Neural cell (in vitro differentiated cells): Measurements from ENCODE around the gene LCA5. TPM values are rescaled to one million over a fixed set of nuclear protein-coding genes. Genes with fewer than 3 reads are reported as not detected.

Experiments
- H2AFZ ChIP-seq: fragments of 200-600, 300-800 bp; sonication (generic), shearing (Covaris generic); 2 replicates; pipeline ENCODE4 v1.6.0; 2014; ENCODE audit warnings: low read depth, mild to moderate bottlenecking, antibody characterized with exemption, low read length, moderate library complexity
- H3F3A ChIP-seq: fragments of 200-600 bp; shearing (Covaris generic); 2 replicates; pipeline ENCODE4 v1.6.1; 2016; ENCODE audit warnings: mild to moderate bottlenecking, moderate library complexity, mixed read lengths, antibody characterized with exemption, low read length; ENCODE audit not compliant: insufficient read depth, poor library complexity, severe bottlenecking
- H3K27ac ChIP-seq: fragments of 200-600, 300-800 bp; sonication (generic), shearing (Covaris generic); 2 replicates; pipeline ENCODE4 v1.5.1; 2014; ENCODE audit warnings: mild to moderate bottlenecking, low read length, moderate library complexity
- H3K27me3 ChIP-seq: fragments of 300-800, 200-600 bp; sonication (generic), shearing (Covaris generic); 2 replicates; pipeline ENCODE4 v1.6.0; 2014; ENCODE audit warnings: mild to moderate bottlenecking, low read depth, low read length, moderate library complexity; ENCODE audit not compliant: insufficient read depth
- H3K36me3 ChIP-seq: fragments of 300-800, 200-600 bp; sonication (generic), shearing (Covaris generic); 2 replicates; pipeline ENCODE4 v1.5.1; 2014; ENCODE audit warnings: mild to moderate bottlenecking, antibody characterized with exemption, low read length, moderate library complexity; ENCODE audit not compliant: insufficient read depth
- H3K4me2 ChIP-seq: fragments of 300-800, 200-600 bp; sonication (generic), shearing (Covaris generic); 2 replicates; pipeline ENCODE4 v1.6.0; 2014; ENCODE audit warnings: mild to moderate bottlenecking, low read length
- H3K4me3 ChIP-seq: fragments of 300-800, 200-600 bp; sonication (generic), shearing (Covaris generic); 2 replicates; pipeline ENCODE4 v1.5.1; 2014; ENCODE audit warnings: mild to moderate bottlenecking, low read length, moderate library complexity
- H3K79me2 ChIP-seq: fragments of 200-600 bp; shearing (Covaris generic); replicated peaks from 2 replicates; pipeline ENCODE4 v1.6.0; 2014; ENCODE audit warnings: mild to moderate bottlenecking, low read length, moderate library complexity; ENCODE audit not compliant: insufficient read depth
- H3K9ac ChIP-seq: fragments of 300-800, 200-600 bp; sonication (generic), shearing (Covaris generic); 2 replicates; pipeline ENCODE4 v1.6.1; 2016; ENCODE audit warnings: mild to moderate bottlenecking, low read length, mixed read lengths
- H3K9me2 ChIP-seq: fragments of 200-600 bp; shearing (Covaris generic); 2 replicates; pipeline ENCODE4 v1.6.1; 2016; ENCODE audit warnings: mild to moderate bottlenecking, low read length, mixed read lengths; ENCODE audit not compliant: insufficient read depth
- H3K9me3 ChIP-seq: fragments of 200-600, 300-800 bp; sonication (generic), shearing (Covaris generic); 2 replicates; pipeline ENCODE4 v1.6.1; 2016; ENCODE audit warnings: mild to moderate bottlenecking, mixed run types, low read length, moderate library complexity, mixed read lengths
- H4K20me1 ChIP-seq: fragments of 200-600 bp; shearing (Covaris generic); 2 replicates; pipeline ENCODE4 v1.6.1; 2016; ENCODE audit warnings: mild to moderate bottlenecking, mixed run types; ENCODE audit not compliant: insufficient read depth
- EP300 ChIP-seq: fragments of 450-650 bp; conservative IDR thresholded peaks from 2 replicates; pipeline ENCODE4 v1.6.1; 2014; ENCODE audit warnings: antibody characterized with exemption, mild to moderate bottlenecking, moderate library complexity; ENCODE audit not compliant: poor library complexity, severe bottlenecking
- EZH2 ChIP-seq: fragments of 200-600, 300-800 bp; shearing (Covaris generic), sonication (generic); IDR thresholded peaks from 2 replicates; pipeline ENCODE4 v1.6.1; 2014; ENCODE audit warnings: antibody characterized with exemption, low read length, borderline replicate concordance, mild to moderate bottlenecking; ENCODE audit not compliant: insufficient read depth, poor library complexity, severe bottlenecking
- MXI1 ChIP-seq: fragments of 450-650 bp; conservative IDR thresholded peaks from 2 replicates; pipeline ENCODE4 v1.6.1; 2014; ENCODE audit warnings: antibody characterized with exemption, mild to moderate bottlenecking; ENCODE audit not compliant: poor library complexity, severe bottlenecking
- POLR2AphosphoS5 ChIP-seq: IDR thresholded peaks from 2 replicates; pipeline ENCODE4 v1.6.1; 2012
- polyA plus RNA-seq: library from polyadenylated mRNA; depleted of rRNA; stranded (reverse); fragments of >200 nt; gene quantifications from 2 replicates; pipeline ENCODE4 v1.2.3, GENCODE V29; 2014
- TF ChIP-seq, protein P1 (sequence below): IDR thresholded peaks from 2 replicates; pipeline ENCODE4 v1.6.1; 2012; ENCODE audit warnings: borderline replicate concordance
- TF ChIP-seq, protein P2 (sequence below): fragments of 450-650 bp; IDR thresholded peaks from 2 replicates; pipeline ENCODE4 v1.5.1; 2014; ENCODE audit warnings: antibody characterized with exemption, mild to moderate bottlenecking, moderate library complexity; ENCODE audit not compliant: poor library complexity, severe bottlenecking

Gene LCA5
- polyA plus RNA-seq, 1 donor from 2014 or later, result 13.2 TPM

DNA sequence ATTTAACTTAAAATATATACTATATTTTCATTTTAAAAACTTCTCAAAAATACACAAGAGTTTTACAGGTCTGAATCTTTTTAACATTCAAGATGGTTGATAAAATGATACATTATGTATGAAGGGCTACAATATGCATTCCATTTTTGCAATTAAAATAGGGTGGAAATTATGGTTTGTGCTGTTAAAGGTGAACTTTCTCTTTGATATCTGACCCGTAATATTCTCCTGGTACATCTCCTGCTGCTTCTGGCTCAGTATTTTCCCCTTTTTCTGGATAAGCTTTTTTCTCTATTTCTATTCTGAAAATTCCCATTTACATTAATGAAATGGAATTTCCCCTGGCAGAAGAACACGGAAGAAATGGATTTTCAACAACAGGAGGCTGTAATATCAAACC lies 27.4 kb upstream of the LCA5 start:
- Histone ChIP-seq H3K4me3 (no peak overlapping the region), H3K36me3 (no peaks in the 10 kb centered on the region), H3K4me2 (no peak overlapping the region), H2AFZ (no peak overlapping the region), H4K20me1 (no peaks in the 10 kb centered on the region), H3K9me2 (no peaks in the 10 kb centered on the region), H3K9me3 (no peaks in the 10 kb centered on the region), H3K27me3 (no peaks in the 10 kb centered on the region), H3K9ac (no peak overlapping the region), H3F3A (no peaks in the 10 kb centered on the region), H3K27ac (no peak overlapping the region), H3K79me2 (no peaks in the 10 kb centered on the region)
- no peak for TF ChIP-seq EP300
- TF ChIP-seq EZH2, result no peak
- TF ChIP-seq, protein P1, sequence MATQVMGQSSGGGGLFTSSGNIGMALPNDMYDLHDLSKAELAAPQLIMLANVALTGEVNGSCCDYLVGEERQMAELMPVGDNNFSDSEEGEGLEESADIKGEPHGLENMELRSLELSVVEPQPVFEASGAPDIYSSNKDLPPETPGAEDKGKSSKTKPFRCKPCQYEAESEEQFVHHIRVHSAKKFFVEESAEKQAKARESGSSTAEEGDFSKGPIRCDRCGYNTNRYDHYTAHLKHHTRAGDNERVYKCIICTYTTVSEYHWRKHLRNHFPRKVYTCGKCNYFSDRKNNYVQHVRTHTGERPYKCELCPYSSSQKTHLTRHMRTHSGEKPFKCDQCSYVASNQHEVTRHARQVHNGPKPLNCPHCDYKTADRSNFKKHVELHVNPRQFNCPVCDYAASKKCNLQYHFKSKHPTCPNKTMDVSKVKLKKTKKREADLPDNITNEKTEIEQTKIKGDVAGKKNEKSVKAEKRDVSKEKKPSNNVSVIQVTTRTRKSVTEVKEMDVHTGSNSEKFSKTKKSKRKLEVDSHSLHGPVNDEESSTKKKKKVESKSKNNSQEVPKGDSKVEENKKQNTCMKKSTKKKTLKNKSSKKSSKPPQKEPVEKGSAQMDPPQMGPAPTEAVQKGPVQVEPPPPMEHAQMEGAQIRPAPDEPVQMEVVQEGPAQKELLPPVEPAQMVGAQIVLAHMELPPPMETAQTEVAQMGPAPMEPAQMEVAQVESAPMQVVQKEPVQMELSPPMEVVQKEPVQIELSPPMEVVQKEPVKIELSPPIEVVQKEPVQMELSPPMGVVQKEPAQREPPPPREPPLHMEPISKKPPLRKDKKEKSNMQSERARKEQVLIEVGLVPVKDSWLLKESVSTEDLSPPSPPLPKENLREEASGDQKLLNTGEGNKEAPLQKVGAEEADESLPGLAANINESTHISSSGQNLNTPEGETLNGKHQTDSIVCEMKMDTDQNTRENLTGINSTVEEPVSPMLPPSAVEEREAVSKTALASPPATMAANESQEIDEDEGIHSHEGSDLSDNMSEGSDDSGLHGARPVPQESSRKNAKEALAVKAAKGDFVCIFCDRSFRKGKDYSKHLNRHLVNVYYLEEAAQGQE, result no peak
- TF ChIP-seq, protein P2, sequence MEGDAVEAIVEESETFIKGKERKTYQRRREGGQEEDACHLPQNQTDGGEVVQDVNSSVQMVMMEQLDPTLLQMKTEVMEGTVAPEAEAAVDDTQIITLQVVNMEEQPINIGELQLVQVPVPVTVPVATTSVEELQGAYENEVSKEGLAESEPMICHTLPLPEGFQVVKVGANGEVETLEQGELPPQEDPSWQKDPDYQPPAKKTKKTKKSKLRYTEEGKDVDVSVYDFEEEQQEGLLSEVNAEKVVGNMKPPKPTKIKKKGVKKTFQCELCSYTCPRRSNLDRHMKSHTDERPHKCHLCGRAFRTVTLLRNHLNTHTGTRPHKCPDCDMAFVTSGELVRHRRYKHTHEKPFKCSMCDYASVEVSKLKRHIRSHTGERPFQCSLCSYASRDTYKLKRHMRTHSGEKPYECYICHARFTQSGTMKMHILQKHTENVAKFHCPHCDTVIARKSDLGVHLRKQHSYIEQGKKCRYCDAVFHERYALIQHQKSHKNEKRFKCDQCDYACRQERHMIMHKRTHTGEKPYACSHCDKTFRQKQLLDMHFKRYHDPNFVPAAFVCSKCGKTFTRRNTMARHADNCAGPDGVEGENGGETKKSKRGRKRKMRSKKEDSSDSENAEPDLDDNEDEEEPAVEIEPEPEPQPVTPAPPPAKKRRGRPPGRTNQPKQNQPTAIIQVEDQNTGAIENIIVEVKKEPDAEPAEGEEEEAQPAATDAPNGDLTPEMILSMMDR, result no peak

DNA sequence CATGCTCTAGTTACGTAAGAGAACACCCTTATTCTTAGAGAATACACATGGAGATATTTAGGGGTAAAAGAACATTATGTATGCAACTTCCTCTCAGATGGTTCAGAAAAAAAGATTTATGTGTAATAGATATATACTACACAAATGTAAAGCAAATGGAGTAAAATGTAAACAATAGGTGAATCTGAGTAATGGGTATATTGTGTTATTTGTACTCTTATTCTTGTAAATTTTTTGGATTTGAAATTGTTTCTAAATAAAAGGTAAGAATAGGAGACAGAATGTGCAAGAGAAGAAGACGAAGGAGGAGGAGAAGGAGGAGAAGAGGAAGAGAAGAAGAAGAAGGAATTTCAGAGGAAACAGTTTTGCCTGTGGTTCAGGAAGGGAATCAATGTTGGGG lies 22.5 kb upstream of the LCA5 start:
- Histone ChIP-seq H3K9me3 (no peaks in the 10 kb centered on the region), H3F3A (no peaks in the 10 kb centered on the region), H3K27me3 (no peaks in the 10 kb centered on the region), H3K9ac (no peak overlapping the region), H3K36me3 (no peaks in the 10 kb centered on the region), H3K9me2 (no peaks in the 10 kb centered on the region), H3K4me3 (no peak overlapping the region), H3K4me2 (no peak overlapping the region), H3K27ac (no peak overlapping the region), H2AFZ (no peak overlapping the region), H4K20me1 (no peaks in the 10 kb centered on the region), H3K79me2 (no peaks in the 10 kb centered on the region)
- no peak for TF ChIP-seq MXI1
- TF ChIP-seq, protein P2, result no peak
- TF ChIP-seq, protein P1, result no peak
- TF ChIP-seq EP300, result no peak
- no peak for TF ChIP-seq EZH2
- TF ChIP-seq POLR2AphosphoS5, result no peak
